ENCODE data around the gene HHATL.

The HHATL gene

DNA sequence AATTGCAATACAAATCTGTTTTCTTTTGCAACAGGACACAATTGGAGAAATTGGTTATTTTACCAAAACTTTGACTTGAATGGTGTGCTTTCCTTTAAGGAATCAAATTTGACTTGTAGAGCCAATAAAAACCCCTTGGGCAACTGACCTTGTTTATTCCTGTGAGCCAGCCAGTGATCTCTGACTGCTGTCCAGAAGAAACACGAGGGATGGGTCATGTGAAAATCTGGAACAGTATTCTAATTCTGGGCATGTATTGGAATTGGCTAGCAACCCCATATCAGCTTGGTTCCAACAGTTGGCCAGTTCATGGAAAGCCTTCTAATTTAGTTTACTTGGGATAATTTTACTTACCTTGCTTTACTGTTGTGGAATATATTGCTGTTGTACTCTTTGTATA, 19.1 kb upstream of the HHATL start:
- no peak for DNase-seq (ENCODE audit: insufficient read length)
- FAIRE-seq, result no peak
- TF ChIP-seq POLR2AphosphoS5 (IDR thresholded peaks at IDR 0.05; ENCODE audit: low read depth, low read length) (no peak), POLR2A (IDR thresholded peaks at IDR 0.05; ENCODE audit: low read depth, low read length) (no peak), TAF1 (IDR thresholded peaks at IDR 0.05; ENCODE audit: borderline replicate concordance, low read depth, low read length) (no peak)

DNA sequence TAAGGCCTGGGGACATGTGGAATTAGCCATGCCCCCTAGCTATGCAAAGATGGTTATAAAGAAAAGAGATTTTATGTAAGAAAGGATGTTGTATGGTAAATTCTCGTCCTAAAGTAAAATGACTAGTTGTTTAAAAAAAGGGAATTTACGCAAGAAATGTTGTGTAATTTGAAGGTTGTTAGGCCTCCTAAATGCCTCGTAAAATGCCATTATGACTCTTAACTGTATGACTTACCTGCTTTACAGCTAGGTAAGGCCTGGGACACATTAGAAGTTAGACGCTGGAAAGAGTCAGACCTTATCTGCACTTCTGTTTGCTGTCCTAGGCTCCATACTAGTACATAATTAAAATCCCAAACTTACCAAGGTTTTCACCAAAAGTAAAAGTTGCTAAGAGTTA, 17.5 kb upstream of the HHATL start:
- no peak for FAIRE-seq

DNA sequence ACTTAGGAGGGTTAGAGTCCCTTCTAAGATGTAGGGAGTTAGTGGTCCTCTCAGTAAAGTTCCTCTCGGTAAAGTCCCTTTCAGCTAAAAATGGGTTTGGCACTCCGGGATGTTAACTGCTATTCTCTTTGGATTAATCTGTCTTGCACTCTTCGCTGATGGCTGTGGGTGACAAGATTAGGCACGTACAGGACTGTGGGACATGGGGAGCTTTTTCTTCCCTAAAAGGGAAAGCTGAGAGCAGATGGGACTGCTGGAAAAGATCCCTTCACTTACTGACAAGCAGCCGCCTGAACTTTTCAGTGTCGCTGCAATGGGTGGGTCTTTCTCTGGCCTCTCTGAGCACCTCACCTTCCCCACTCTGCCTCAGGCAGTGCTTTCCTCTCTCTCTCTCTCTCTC, 16.4 kb upstream of the HHATL start:
- no peak for TF ChIP-seq POLR2AphosphoS5 (IDR thresholded peaks at IDR 0.05; ENCODE audit: low read depth, low read length)
- TF ChIP-seq TAF1 (IDR thresholded peaks at IDR 0.05; ENCODE audit: borderline replicate concordance, low read depth, low read length), result no peak
- TF ChIP-seq POLR2A (IDR thresholded peaks at IDR 0.05; ENCODE audit: low read depth, low read length), result no peak
- DNase-seq (ENCODE audit: insufficient read length) (no peak), FAIRE-seq (no peak)

More for the DNA sequence above, 17.5 kb upstream of the HHATL start:
- no peak for DNase-seq (ENCODE audit: insufficient read length)
- TF ChIP-seq POLR2A (IDR thresholded peaks at IDR 0.05; ENCODE audit: low read depth, low read length) (no peak), TAF1 (IDR thresholded peaks at IDR 0.05; ENCODE audit: borderline replicate concordance, low read depth, low read length) (no peak)

DNA sequence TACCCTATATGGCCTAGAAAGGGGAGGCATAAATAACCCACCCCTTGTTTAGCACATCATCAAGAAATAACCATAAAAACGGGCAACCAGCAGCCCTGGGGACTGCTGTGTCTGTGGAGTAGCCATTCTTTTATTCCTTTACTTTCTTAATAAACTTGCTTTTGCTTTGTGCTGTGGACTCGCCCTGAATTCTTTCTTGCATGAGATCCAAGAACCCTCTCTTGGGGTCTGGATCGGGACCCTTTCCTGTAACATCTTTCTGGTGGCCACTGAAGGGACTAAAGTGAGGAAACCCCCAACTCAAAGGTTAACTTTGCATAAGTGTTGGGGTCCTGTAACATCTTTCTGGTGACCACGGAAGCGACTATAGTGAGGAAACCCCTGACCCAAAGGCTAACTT, 15.7 kb upstream of the HHATL start:
- no peak for DNase-seq (ENCODE audit: insufficient read length)
- no peak for FAIRE-seq
- TF ChIP-seq POLR2A (IDR thresholded peaks at IDR 0.05; ENCODE audit: low read depth, low read length) (no peak), POLR2AphosphoS5 (IDR thresholded peaks at IDR 0.05; ENCODE audit: low read depth, low read length) (no peak), TAF1 (IDR thresholded peaks at IDR 0.05; ENCODE audit: borderline replicate concordance, low read depth, low read length) (no peak)

DNA sequence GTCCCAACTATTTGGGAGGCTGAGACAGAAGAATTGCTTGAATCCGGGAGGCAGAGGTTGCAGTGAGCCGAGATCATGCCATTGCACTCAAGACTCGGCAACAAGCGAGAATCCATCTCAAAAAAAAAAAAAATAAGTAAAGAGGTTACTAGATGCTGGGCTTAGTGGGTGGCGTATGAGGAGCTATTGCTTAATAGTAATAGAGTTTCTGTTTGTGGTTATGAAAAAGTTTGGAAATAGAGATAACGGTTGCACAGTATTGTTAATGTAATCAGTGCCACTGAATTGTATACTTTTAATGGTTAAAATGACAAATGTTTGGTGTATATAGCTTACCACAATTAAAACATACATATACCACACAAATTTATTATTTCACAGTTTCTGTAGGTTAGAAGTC, 14.7 kb upstream of the HHATL start:
- DNase-seq (ENCODE audit: insufficient read length), result no peak
- TF ChIP-seq TAF1 (IDR thresholded peaks at IDR 0.05; ENCODE audit: borderline replicate concordance, low read depth, low read length), result no peak
- TF ChIP-seq POLR2A (IDR thresholded peaks at IDR 0.05; ENCODE audit: low read depth, low read length), result no peak
- TF ChIP-seq POLR2AphosphoS5 (IDR thresholded peaks at IDR 0.05; ENCODE audit: low read depth, low read length), result no peak
- FAIRE-seq, result no peak

DNA sequence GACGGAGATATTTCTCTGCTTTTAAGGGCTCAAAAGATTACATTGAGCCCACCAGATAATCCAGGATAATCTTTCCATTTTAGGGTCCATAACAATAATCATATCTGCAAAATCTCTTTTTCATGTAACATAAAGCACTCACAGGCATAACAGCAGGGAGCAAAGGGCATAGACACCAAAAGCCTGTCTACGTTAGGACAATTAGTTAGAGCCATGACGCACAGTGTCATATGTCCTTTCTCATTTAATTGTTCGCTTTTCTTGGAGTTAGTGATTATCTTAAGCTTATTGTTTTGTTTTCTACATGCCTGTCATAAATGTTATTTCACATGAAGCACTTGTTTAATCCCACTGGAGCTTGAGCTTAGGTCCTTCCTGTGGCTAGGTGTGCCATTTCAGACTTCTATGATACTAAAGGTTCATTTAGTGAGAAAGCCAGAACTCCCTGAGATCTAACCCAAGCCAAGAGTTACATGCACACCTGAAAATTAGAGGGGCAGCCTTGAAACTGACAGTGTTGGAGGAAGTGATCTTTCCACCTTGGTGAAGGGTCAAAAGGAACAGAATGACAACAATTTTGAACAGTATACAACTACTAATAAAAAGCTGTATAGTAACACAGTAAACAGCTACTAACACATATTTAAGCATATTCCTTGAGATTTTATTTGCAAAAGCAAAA, 11.7 kb upstream of the HHATL start:
- DNase-seq (ENCODE audit: insufficient read length) (no peak), FAIRE-seq (no peak)
- TF ChIP-seq TAF1 (IDR thresholded peaks at IDR 0.05; ENCODE audit: borderline replicate concordance, low read depth, low read length) (no peak), POLR2A (IDR thresholded peaks at IDR 0.05; ENCODE audit: low read depth, low read length) (no peak), POLR2AphosphoS5 (IDR thresholded peaks at IDR 0.05; ENCODE audit: low read depth, low read length) (no peak)

DNA sequence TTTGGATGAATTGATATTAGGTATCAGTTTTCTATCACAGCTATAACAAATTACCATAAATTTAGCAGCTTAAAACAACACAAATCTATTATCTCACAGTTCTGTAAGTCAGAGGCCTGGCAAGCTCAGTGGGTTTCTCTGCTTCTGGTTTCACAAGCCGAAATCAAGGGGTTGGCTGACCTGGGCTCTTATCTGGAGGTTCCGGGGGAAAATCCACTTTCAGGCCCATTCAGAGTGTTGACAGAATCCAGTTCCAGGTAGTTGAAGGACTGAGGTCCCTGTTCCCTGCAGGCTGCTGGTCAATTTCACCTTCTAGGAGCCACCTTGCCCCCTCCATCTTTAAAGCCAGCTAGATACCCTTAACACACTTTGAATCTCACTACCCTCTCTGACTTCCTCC, 11.1 kb upstream of the HHATL start:
- TF ChIP-seq TAF1 (IDR thresholded peaks at IDR 0.05; ENCODE audit: borderline replicate concordance, low read depth, low read length) (no peak), POLR2AphosphoS5 (IDR thresholded peaks at IDR 0.05; ENCODE audit: low read depth, low read length) (no peak), POLR2A (IDR thresholded peaks at IDR 0.05; ENCODE audit: low read depth, low read length) (no peak)
- FAIRE-seq, result no peak
- no peak for DNase-seq (ENCODE audit: insufficient read length)

DNA sequence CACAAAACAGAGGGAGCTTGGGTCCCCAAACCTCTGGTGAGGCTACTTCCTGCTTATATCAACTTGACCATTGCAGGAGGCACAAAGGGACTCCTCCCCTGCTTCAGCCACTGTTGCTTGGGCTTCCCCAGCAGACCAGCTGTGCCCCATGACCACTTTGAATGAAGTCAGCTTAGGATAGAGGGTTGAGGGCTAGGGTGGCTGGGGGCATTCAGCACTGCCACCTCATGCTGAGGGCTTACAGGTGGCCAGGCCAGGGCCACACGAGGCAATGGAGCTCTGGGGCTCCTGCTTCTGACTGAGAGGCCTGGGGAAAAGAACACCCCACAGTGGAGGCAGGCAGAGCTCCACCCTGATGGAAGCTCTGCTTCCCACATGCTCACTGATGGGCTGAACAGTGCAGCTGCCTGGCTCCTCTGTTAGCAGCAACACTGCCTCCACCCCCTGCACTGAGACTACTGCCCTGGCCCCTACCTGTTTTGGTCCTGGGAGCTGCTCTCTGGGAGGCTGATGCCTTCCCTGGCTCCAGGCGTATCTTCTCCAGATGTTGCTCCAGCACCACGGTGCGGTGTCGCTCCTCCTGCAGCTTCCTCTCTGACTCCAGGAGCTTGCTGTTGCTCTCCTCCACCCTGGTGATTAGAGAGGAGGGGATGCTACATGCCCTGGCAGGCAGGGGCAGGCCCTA, 10.2 kb upstream of the HHATL start:
- no peak for FAIRE-seq
- TF ChIP-seq TAF1 (IDR thresholded peaks at IDR 0.05; ENCODE audit: borderline replicate concordance, low read depth, low read length) (no peak), POLR2A (IDR thresholded peaks at IDR 0.05; ENCODE audit: low read depth, low read length) (no peak), POLR2AphosphoS5 (IDR thresholded peaks at IDR 0.05; ENCODE audit: low read depth, low read length) (no peak)
- peak; percentile 5 for DNase-seq (ENCODE audit: insufficient read length)

DNA sequence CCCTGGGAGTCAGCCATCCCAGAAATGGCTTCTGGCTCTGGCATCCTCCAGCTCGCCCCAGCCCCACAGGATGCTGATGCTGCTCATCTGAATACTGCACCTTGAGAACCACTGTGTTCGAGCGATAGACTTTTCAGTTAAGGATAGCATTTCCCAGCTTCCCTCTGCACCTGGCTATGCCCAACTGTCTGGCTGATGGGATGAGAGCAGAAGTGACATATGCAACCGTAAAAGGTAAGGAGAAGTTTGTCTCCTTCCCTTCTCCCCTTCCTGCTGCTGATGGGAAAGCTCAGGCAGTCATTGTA, 9.7 kb upstream of the HHATL start:
- no peak for TF ChIP-seq POLR2A (IDR thresholded peaks at IDR 0.05; ENCODE audit: low read depth, low read length)
- TF ChIP-seq POLR2AphosphoS5 (IDR thresholded peaks at IDR 0.05; ENCODE audit: low read depth, low read length), result no peak
- TF ChIP-seq TAF1 (IDR thresholded peaks at IDR 0.05; ENCODE audit: borderline replicate concordance, low read depth, low read length), result no peak
- FAIRE-seq, result no peak
- DNase-seq (ENCODE audit: insufficient read length), result no peak

DNA sequence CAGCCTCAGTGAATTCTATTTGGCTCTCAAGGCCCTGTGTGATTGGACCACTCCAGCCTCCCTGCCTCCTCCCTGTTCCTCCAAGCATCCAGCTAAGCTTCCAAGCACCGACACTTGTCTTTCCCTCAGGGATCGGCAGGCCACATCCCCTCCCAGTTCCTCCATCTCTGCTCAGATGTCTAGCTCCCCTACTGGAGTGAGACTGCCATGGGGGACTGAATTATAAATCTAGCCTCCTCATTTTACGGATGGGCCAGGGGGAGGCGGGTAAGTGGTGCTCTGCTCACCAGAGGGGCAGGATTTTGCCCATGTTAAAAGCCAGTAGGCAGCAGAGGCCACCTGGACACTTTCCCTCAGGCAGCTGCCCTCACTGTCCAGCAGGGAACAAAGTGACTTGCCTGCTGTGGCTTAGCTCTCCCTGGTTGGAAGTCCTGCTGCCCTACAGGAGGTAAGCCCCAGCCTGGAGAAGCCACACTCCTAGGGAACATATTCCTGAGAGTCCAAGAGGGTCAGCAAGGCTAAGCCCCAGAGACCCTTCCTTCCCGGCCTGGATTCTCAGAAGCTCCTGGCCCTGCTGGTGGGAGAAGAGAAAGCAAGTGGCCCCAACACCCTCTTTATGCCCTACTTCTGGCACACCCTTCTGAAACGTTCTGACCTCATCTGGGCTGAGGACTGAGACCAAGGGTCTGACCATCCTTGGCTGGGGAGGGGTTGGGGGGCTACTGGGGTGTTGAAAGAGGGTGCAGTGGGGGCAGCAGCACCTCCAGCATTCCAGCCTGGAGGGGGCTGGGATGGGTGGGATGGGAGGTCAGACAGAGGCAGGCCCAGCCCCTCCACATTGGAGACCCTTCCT, 9.1 kb upstream of the HHATL start:
- DNase-seq (ENCODE audit: insufficient read length) (no peak), FAIRE-seq (no peak)
- no peak for TF ChIP-seq POLR2AphosphoS5 (IDR thresholded peaks at IDR 0.05; ENCODE audit: low read depth, low read length)
- TF ChIP-seq TAF1 (IDR thresholded peaks at IDR 0.05; ENCODE audit: borderline replicate concordance, low read depth, low read length), result no peak
- no peak for TF ChIP-seq POLR2A (IDR thresholded peaks at IDR 0.05; ENCODE audit: low read depth, low read length)

DNA sequence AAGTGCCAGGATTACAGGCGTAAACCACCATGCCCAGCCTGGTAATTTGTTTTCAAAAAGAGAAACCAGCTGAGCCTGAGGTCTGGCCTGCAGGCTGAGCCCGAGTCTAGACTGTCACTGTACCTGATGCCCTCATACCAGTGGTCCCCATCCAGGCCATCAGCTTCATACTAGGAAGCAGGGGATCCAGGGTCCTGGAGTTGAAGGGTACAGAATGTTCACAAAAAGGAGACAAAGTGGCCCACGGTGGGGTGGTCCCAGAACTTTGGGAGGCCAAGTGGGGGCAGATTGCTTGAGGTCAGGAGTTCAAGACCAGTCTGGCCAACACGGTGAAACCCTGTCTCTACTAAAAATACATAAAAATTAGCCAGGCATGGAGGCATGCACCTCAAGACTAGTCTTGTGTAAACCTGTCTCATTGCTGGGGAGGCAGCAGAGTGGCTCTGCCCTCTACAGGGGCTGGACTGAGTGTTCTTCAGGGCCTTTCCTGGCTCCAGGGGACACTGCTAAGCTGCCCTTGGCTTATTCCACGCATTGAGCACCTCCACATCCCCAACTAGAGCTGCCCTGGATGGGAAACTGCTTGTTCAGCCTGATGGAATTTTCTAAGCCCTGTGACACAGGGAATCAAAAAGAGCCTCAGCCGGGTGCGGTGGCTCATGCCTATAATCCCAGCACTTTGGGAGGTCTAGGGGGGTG, 7.9 kb upstream of the HHATL start:
- no peak for DNase-seq (ENCODE audit: insufficient read length)
- TF ChIP-seq POLR2A (IDR thresholded peaks at IDR 0.05; ENCODE audit: low read depth, low read length) (no peak), POLR2AphosphoS5 (IDR thresholded peaks at IDR 0.05; ENCODE audit: low read depth, low read length) (no peak), TAF1 (IDR thresholded peaks at IDR 0.05; ENCODE audit: borderline replicate concordance, low read depth, low read length) (no peak)
- no peak for FAIRE-seq
